ENCODE results near the gene C1orf141. TPM values are rescaled to one million over a fixed set of nuclear protein-coding genes. Genes with fewer than 3 reads are reported as not detected.

C1orf141 gene
- not detected in 2 replicates for total RNA-seq

DNA sequence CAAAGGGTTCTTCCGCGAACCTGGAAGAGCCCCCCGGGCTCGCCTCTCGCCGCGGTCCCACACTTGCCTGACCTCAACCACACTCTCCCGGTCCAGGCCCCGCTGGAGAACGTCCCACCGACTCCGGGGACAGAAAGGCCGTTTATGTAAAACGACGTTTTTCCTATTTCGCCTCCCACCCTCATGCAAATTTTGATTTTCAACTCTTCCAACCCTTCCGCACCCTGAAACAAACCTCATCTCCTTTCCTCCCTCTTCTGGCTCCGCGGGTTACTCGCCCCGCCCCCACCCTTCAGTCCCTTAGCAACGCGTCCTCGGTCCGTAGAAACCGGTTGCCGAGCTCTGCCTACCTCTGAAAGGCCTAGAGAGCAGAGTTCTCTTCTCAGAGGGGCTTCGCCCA is at the start of gene C1orf141:
Gene C1orf141 (minus strand): TSS at position 276 of the 400 bp plus-strand sequence. CDS start 7,730 bp downstream, outside the sequence.
- Mint-ChIP-seq H3K4me1 (ENCODE audit: low read depth) (peaks cover 14% of the 10 kb centered on the region), H3K27me3 (ENCODE audit: low read depth) (peaks cover 7% of the 10 kb centered on the region), H3K9me3 (no peaks in the 10 kb centered on the region), H3K36me3 (ENCODE audit: low read depth) (no peaks in the 10 kb centered on the region), H3K27ac (no peak within 1 kb of the TSS), H3K4me3 (ENCODE audit: low read depth) (peak within 1 kb of the TSS; percentile 56)
- intact Hi-C loops (cut with micrococcal nuclease) = no loop called here
- DNase-seq (ENCODE audit: low spot score) = no peak

DNA sequence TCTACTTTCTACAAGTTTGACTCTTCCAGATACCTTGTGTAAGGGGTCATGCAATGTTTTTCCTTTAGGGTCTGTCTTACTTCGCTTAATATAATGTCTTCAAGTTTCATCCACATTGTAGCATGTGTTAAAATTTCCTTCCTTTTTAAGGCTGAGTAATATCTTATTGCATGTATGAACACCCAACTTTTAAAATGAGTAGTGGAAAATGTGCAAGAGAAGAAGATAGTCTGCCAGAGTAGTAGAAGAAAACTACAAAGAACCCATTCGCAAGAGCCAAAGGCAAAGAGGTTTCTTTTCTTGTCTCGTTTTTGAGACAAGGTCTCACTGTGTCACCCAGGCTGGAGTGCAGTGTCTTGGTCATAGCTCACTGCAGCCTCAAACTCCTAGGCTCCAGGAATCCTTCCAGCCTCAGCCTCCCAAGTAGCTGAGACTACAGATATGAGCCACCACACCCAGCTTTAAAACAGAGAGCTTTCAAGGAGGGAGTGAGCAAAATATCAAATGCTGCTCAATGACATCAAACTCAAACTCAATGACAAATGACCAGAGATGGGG is 40.8 kb upstream of the C1orf141 start:
- DNase-seq (ENCODE audit: low spot score) = no peak
- Mint-ChIP-seq H3K4me3 (ENCODE audit: low read depth) (no peak overlapping the region), H3K27ac (peak overlapping the region; percentile 47), H3K9me3 (peaks cover 19% of the 10 kb centered on the region), H3K27me3 (ENCODE audit: low read depth) (peaks cover 6% of the 10 kb centered on the region), H3K4me1 (ENCODE audit: low read depth) (peaks cover 49% of the 10 kb centered on the region), H3K36me3 (ENCODE audit: low read depth) (peaks cover 7% of the 10 kb centered on the region)
- intact Hi-C loops (cut with micrococcal nuclease) = no loop called here

DNA sequence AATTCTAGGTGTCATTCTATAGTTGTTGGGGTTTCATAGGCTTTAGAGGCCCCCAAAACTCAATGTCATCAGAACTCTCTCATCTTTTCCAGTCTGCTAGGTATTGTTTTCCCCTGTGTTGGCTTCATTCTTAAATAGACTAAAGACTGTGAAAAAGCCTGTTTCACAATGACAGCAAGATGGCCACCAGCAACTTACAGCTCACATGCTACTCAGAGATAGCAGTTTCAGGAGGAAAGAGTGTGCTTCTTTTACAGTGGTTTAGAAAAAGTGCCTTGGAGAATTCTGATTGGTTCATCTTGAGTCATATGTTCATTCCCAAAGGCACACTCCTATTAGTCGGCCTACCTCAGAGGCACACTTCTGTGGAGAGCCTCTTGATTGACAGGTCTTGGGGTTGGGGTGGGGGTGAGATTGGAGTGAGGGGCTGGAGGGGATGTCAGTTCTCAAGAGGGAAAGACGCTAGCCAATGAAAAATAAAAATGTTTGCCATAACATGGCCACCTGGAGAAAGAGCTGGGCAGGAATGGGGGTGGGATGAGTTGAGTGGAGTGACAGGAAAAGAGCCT is 40.0 kb upstream of the C1orf141 start:
- peaks cover 16% of the 10 kb centered on the region for H3K9me3 Mint-ChIP-seq
- peak overlapping the region; percentile 63 for H3K27ac Mint-ChIP-seq
- H3K4me1 Mint-ChIP-seq (ENCODE audit: low read depth) = peaks cover 49% of the 10 kb centered on the region
- DNase-seq (ENCODE audit: low spot score) = no peak
- no peak overlapping the region for H3K4me3 Mint-ChIP-seq (ENCODE audit: low read depth)
- peaks cover 4% of the 10 kb centered on the region for H3K27me3 Mint-ChIP-seq (ENCODE audit: low read depth)
- intact Hi-C loops (cut with micrococcal nuclease) = loop anchor here (5.0 kb wide), 2 partner anchors 242 to 1362 kb away; no protein-coding TSS in a partner anchor
- H3K36me3 Mint-ChIP-seq (ENCODE audit: low read depth) = peaks cover 7% of the 10 kb centered on the region

DNA sequence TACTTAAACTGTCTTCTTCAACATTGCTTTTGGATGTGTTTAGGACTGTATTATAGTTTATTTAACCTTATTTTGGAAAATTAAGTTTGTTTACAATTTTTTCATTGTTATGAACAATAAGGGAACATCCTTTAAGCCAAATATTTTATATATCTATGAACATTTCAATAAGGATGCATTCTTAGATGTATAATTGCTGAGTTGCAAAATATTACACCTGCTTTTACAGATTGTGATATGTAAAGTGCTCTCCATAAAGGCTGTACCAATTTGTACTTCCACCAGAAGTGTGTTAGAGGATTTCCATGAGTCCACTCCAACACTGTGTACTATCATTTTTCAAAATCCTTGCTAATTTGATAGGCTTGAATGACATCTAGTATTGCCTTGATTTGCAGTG is 39.2 kb upstream of the C1orf141 start:
- no peak overlapping the region for H3K4me3 Mint-ChIP-seq (ENCODE audit: low read depth)
- intact Hi-C loops (cut with micrococcal nuclease) = loop anchor here (5.0 kb wide), 2 partner anchors 242 to 1362 kb away; no protein-coding TSS in a partner anchor
- peaks cover 52% of the 10 kb centered on the region for H3K4me1 Mint-ChIP-seq (ENCODE audit: low read depth)
- H3K27ac Mint-ChIP-seq = no peak overlapping the region
- H3K36me3 Mint-ChIP-seq (ENCODE audit: low read depth) = peaks cover 7% of the 10 kb centered on the region
- peaks cover 9% of the 10 kb centered on the region for H3K9me3 Mint-ChIP-seq
- DNase-seq (ENCODE audit: low spot score) = no peak
- no peaks in the 10 kb centered on the region for H3K27me3 Mint-ChIP-seq (ENCODE audit: low read depth)

- H3K36me3 Mint-ChIP-seq (ENCODE audit: low read depth) = peaks cover 7% of the 10 kb centered on the region
- DNase-seq (ENCODE audit: low spot score) = no peak
- no peaks in the 10 kb centered on the region for H3K27me3 Mint-ChIP-seq (ENCODE audit: low read depth)
- intact Hi-C loops (cut with micrococcal nuclease) = loop anchor here (1.0 to 5.0 kb wide), 9 partner anchors 9 to 1360 kb away; no protein-coding TSS in a partner anchor
- peaks cover 9% of the 10 kb centered on the region for H3K9me3 Mint-ChIP-seq
- peak overlapping the region; percentile 2 for H3K4me3 Mint-ChIP-seq (ENCODE audit: low read depth)
- H3K27ac Mint-ChIP-seq = peak overlapping the region; percentile 93
- H3K4me1 Mint-ChIP-seq (ENCODE audit: low read depth) = peaks cover 54% of the 10 kb centered on the region
Observed at GRCh38 chr1:67171978-67172377, 37.2 kb upstream of the C1orf141 start.

DNA sequence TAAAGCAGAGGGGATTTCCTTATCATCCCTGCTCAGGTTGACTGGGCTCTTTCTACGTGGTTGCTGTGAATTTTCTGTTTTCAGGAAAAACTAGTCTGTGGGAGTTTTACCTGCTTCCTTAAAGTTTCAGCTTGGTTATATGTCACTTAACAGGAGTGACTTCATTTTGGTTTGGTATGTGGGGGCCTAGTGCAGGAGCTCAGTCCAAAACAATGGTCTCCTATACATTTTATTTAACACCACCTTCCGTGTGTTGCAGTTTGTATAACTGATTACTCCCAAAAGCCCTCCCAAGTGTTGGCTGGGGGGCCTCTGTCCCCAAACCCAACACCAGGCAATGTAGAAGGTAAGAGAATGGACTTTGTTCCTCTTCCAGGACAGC is 36.8 kb upstream of the C1orf141 start:
- H3K36me3 Mint-ChIP-seq (ENCODE audit: low read depth) = peaks cover 7% of the 10 kb centered on the region
- H3K4me3 Mint-ChIP-seq (ENCODE audit: low read depth) = peak overlapping the region; percentile 28
- DNase-seq (ENCODE audit: low spot score) = no peak
- H3K27ac Mint-ChIP-seq = peak overlapping the region; percentile 93
- H3K4me1 Mint-ChIP-seq (ENCODE audit: low read depth) = peaks cover 54% of the 10 kb centered on the region
- H3K27me3 Mint-ChIP-seq (ENCODE audit: low read depth) = no peaks in the 10 kb centered on the region
- peaks cover 9% of the 10 kb centered on the region for H3K9me3 Mint-ChIP-seq
- intact Hi-C loops (cut with micrococcal nuclease) = loop anchor here (1.0 to 5.0 kb wide), 8 partner anchors 8 to 1359 kb away; no protein-coding TSS in a partner anchor

- peaks cover 4% of the 10 kb centered on the region for H3K36me3 Mint-ChIP-seq (ENCODE audit: low read depth)
- DNase-seq (ENCODE audit: low spot score) = no peak
- peak overlapping the region; percentile 5 for H3K4me3 Mint-ChIP-seq (ENCODE audit: low read depth)
- intact Hi-C loops (cut with micrococcal nuclease) = loop anchor here (1.0 to 5.0 kb wide), 8 partner anchors 8 to 1359 kb away; no protein-coding TSS in a partner anchor
- H3K27ac Mint-ChIP-seq = peak overlapping the region; percentile 93
- H3K9me3 Mint-ChIP-seq = peaks cover 6% of the 10 kb centered on the region
- no peaks in the 10 kb centered on the region for H3K27me3 Mint-ChIP-seq (ENCODE audit: low read depth)
- peaks cover 56% of the 10 kb centered on the region for H3K4me1 Mint-ChIP-seq (ENCODE audit: low read depth)
Observed at GRCh38 chr1:67170751-67171573, 36.2 kb upstream of the C1orf141 start.

GRCh38 chr1:67169932-67170331 is 35.2 kb upstream of the C1orf141 start:
- peaks cover 2% of the 10 kb centered on the region for H3K36me3 Mint-ChIP-seq (ENCODE audit: low read depth)
- peaks cover 8% of the 10 kb centered on the region for H3K9me3 Mint-ChIP-seq
- intact Hi-C loops (cut with micrococcal nuclease) = loop anchor here (2.0 to 10.0 kb wide), 4 partner anchors 43 to 1358 kb away; no protein-coding TSS in a partner anchor
- peaks cover 52% of the 10 kb centered on the region for H3K4me1 Mint-ChIP-seq (ENCODE audit: low read depth)
- no peaks in the 10 kb centered on the region for H3K27me3 Mint-ChIP-seq (ENCODE audit: low read depth)
- H3K4me3 Mint-ChIP-seq (ENCODE audit: low read depth) = no peak overlapping the region
- H3K27ac Mint-ChIP-seq = no peak overlapping the region
- DNase-seq (ENCODE audit: low spot score) = no peak

GRCh38 chr1:67169496-67169895 is 34.7 kb upstream of the C1orf141 start:
- Mint-ChIP-seq H3K36me3 (ENCODE audit: low read depth) (no peaks in the 10 kb centered on the region), H3K4me3 (ENCODE audit: low read depth) (no peak overlapping the region), H3K4me1 (ENCODE audit: low read depth) (peaks cover 50% of the 10 kb centered on the region), H3K9me3 (peaks cover 8% of the 10 kb centered on the region), H3K27me3 (ENCODE audit: low read depth) (no peaks in the 10 kb centered on the region), H3K27ac (no peak overlapping the region)
- intact Hi-C loops (cut with micrococcal nuclease) = loop anchor here (10.0 kb wide), 1 partner anchor 795 kb away; no protein-coding TSS in a partner anchor
- no peak for DNase-seq (ENCODE audit: low spot score)

- Mint-ChIP-seq H3K36me3 (ENCODE audit: low read depth) (no peaks in the 10 kb centered on the region), H3K27ac (peak within 1 kb of the TSS; percentile 73), H3K4me3 (ENCODE audit: low read depth) (peak within 1 kb of the TSS; percentile 26), H3K9me3 (peaks cover 9% of the 10 kb centered on the region), H3K27me3 (ENCODE audit: low read depth) (no peaks in the 10 kb centered on the region), H3K4me1 (ENCODE audit: low read depth) (peaks cover 47% of the 10 kb centered on the region)
- DNase-seq (ENCODE audit: low spot score) = no peak
- intact Hi-C loops (cut with micrococcal nuclease) = loop anchor here (1.0 to 10.0 kb wide), 2 partner anchors 28 to 791 kb away; no protein-coding TSS in a partner anchor
Observed at GRCh38 chr1:67166196-67166595, 31.4 kb upstream of the C1orf141 start, which contains the start of gene IL23R. TSS of gene IL23R (plus strand) at chr1:67166454. CDS start at chr1:67168121, 1,667 bp downstream.

GRCh38 chr1:67165468-67166041 is 30.8 kb upstream of the C1orf141 start:
- H3K27ac Mint-ChIP-seq = peak overlapping the region; percentile 25
- H3K4me3 Mint-ChIP-seq (ENCODE audit: low read depth) = no peak overlapping the region
- intact Hi-C loops (cut with micrococcal nuclease) = loop anchor here (1.0 to 10.0 kb wide), 2 partner anchors 29 to 791 kb away; no protein-coding TSS in a partner anchor
- H3K9me3 Mint-ChIP-seq = peaks cover 9% of the 10 kb centered on the region
- peaks cover 40% of the 10 kb centered on the region for H3K4me1 Mint-ChIP-seq (ENCODE audit: low read depth)
- DNase-seq (ENCODE audit: low spot score) = no peak
- H3K36me3 Mint-ChIP-seq (ENCODE audit: low read depth) = no peaks in the 10 kb centered on the region
- H3K27me3 Mint-ChIP-seq (ENCODE audit: low read depth) = no peaks in the 10 kb centered on the region

- intact Hi-C loops (cut with micrococcal nuclease) = loop anchor here (1.0 to 10.0 kb wide), 3 partner anchors 8 to 788 kb away; no protein-coding TSS in a partner anchor
- DNase-seq (ENCODE audit: low spot score) = peak; percentile 40
- H3K36me3 Mint-ChIP-seq (ENCODE audit: low read depth) = peaks cover 3% of the 10 kb centered on the region
- H3K9me3 Mint-ChIP-seq = peaks cover 15% of the 10 kb centered on the region
- no peak overlapping the region for H3K4me3 Mint-ChIP-seq (ENCODE audit: low read depth)
- peaks cover 41% of the 10 kb centered on the region for H3K4me1 Mint-ChIP-seq (ENCODE audit: low read depth)
- peak overlapping the region; percentile 58 for H3K27ac Mint-ChIP-seq
- no peaks in the 10 kb centered on the region for H3K27me3 Mint-ChIP-seq (ENCODE audit: low read depth)
Observed at GRCh38 chr1:67162954-67163353, 28.2 kb upstream of the C1orf141 start.
